HG02884 (cell line): Measurements from ENCODE around the gene TSPAN33.

Experiments
- ATAC-seq: cut with Tn5 transposase; IDR thresholded peaks from one replicate; pipeline ENCODE4 v1.9.1; 2021; ENCODE audit warnings: mild to moderate bottlenecking, moderate library complexity; ENCODE audit not compliant: unreplicated experiment

Gene TSPAN33

GRCh38 chr7:129144095-129144833 is at the start of gene TSPAN33:
Gene TSPAN33, plus strand, starts transcription at chr7:129144707. Its CDS starts 274 bp downstream, at chr7:129144981.
- peak; percentile 70 for ATAC-seq

- no peak for ATAC-seq
These were observed 49.2 kb upstream of the TSPAN33 start for GRCh38 chr7:129095258-129095657.

- ATAC-seq, result no peak
These were observed 46.0 kb upstream of the TSPAN33 start for GRCh38 chr7:129098409-129099084.

- ATAC-seq, result no peak
These were observed 43.7 kb upstream of the TSPAN33 start for GRCh38 chr7:129100827-129101166.

GRCh38 chr7:129101746-129102145 is 42.8 kb upstream of the TSPAN33 start:
- no peak for ATAC-seq

- ATAC-seq, result no peak
These were observed 40.8 kb upstream of the TSPAN33 start for GRCh38 chr7:129103561-129104324.

GRCh38 chr7:129108581-129108980 is 35.9 kb upstream of the TSPAN33 start:
- ATAC-seq, result no peak

GRCh38 chr7:129110258-129110981 is 34.1 kb upstream of the TSPAN33 start:
- no peak for ATAC-seq

- no peak for ATAC-seq
These were observed 33.5 kb upstream of the TSPAN33 start for GRCh38 chr7:129110982-129111376.

- no peak for ATAC-seq
These were observed 28.8 kb upstream of the TSPAN33 start for GRCh38 chr7:129115676-129116075.

GRCh38 chr7:129118182-129118581 is 26.3 kb upstream of the TSPAN33 start:
- no peak for ATAC-seq

GRCh38 chr7:129118976-129119375 is 25.5 kb upstream of the TSPAN33 start:
- ATAC-seq, result no peak

GRCh38 chr7:129121501-129122077 is 22.9 kb upstream of the TSPAN33 start:
- peak; percentile 8 for ATAC-seq

GRCh38 chr7:129122078-129122750 is 22.3 kb upstream of the TSPAN33 start:
- peak; percentile 32 for ATAC-seq

GRCh38 chr7:129122751-129123509 is 21.6 kb upstream of the TSPAN33 start:
- ATAC-seq, result peak; percentile 74

- ATAC-seq, result no peak
These were observed 21.0 kb upstream of the TSPAN33 start for GRCh38 chr7:129123510-129123857.

- no peak for ATAC-seq
These were observed 18.2 kb upstream of the TSPAN33 start for GRCh38 chr7:129126314-129126713.

GRCh38 chr7:129127154-129127553 is 17.4 kb upstream of the TSPAN33 start:
- ATAC-seq, result no peak

GRCh38 chr7:129127601-129128000 is 16.9 kb upstream of the TSPAN33 start:
- ATAC-seq, result no peak
